Activated naive CD8-positive, alpha-beta T cell treated with anti-CD3 and anti-CD28 coated beads, Interleukin-2, amount 50 U/mL, for 24 hours (primary cell): ENCODE measurements around the gene TXNDC15.
"Not testable (repeated sequence)": the region's sequence is repeated elsewhere in the genome, so short reads cannot be mapped to it uniquely, and the experiment has no call there.

Source experiments
- ATAC-seq: fragments of 150-1000 bp; cut with Tn5 transposase; one replicate; pipeline ENCODE4 v1.10.0; 2021
- DNase-seq: peaks from one replicate; pipeline ENCODE4 v3.0.0; 2021
- H3K27ac Mint-ChIP-seq: one replicate; pipeline ENCODE4 v1.8.0; 2021; ENCODE audit warnings: mild to moderate bottlenecking, mixed read lengths
- H3K27me3 Mint-ChIP-seq: one replicate; pipeline ENCODE4 v1.8.0; 2021; ENCODE audit warnings: mixed read lengths
- H3K36me3 Mint-ChIP-seq: one replicate; pipeline ENCODE4 v1.8.0; 2021; ENCODE audit warnings: low read depth, mixed read lengths
- H3K4me1 Mint-ChIP-seq: one replicate; pipeline ENCODE4 v1.8.0; 2021; ENCODE audit warnings: mixed read lengths
- H3K4me3 Mint-ChIP-seq: one replicate; pipeline ENCODE4 v1.8.0; 2021; ENCODE audit warnings: mild to moderate bottlenecking, moderate library complexity, mixed read lengths
- H3K9me3 Mint-ChIP-seq: one replicate; pipeline ENCODE4 v1.8.0; 2021; ENCODE audit warnings: mixed read lengths

The TXNDC15 gene

DNA sequence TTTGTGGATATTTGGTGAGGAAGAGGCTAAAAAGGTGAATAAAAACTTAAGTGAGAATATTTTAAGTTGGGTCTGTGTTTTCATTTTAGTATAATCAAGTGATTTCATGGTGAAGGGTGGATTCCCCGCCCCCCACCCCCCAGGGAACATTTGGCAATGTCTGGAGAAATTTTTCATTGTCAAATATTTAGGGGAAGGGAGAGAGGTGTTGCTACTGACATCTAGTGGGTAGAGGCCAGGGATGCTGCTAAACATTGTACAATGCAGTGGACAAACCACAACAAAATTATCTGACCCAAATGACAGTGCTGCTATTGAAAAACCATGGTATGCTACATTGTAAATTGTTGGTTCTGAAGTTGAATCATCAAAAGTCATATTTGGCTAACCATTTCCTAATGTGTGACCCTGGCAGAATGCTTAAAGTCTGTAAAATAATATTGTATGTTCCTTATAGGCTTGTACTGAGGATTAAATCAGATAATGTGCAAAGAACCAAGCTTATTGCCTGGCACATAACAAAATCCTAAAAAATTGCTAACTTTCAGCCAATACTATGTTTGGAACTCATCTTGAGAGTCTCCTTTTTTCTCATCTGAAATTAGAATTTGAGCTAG lies 22.8 kb upstream of the TXNDC15 start:
- Mint-ChIP-seq H3K9me3 (no peaks in the 10 kb centered on the region), H3K27me3 (no peaks in the 10 kb centered on the region), H3K27ac (peak overlapping the region; percentile 56), H3K4me3 (no peak overlapping the region), H3K4me1 (peaks cover 46% of the 10 kb centered on the region), H3K36me3 (peaks cover 39% of the 10 kb centered on the region)
- no peak for DNase-seq
- no peak for ATAC-seq

GRCh38 chr5:134856465-134856864 lies 17.7 kb upstream of the TXNDC15 start:
- H3K27me3 Mint-ChIP-seq, H3K9me3 Mint-ChIP-seq, ATAC-seq, H3K4me3 Mint-ChIP-seq, H3K27ac Mint-ChIP-seq, DNase-seq: not testable (repeated sequence)
- peaks cover 15% of the 10 kb centered on the region for H3K4me1 Mint-ChIP-seq
- H3K36me3 Mint-ChIP-seq, result peaks cover 28% of the 10 kb centered on the region

GRCh38 chr5:134857401-134857800 lies 16.8 kb upstream of the TXNDC15 start:
- Mint-ChIP-seq H3K4me1 (peaks cover 10% of the 10 kb centered on the region), H3K27me3 (no peaks in the 10 kb centered on the region), H3K4me3 (no peak overlapping the region), H3K36me3 (peaks cover 24% of the 10 kb centered on the region), H3K9me3 (no peaks in the 10 kb centered on the region), H3K27ac (peak overlapping the region; percentile 28)
- DNase-seq, result no peak
- no peak for ATAC-seq

DNA sequence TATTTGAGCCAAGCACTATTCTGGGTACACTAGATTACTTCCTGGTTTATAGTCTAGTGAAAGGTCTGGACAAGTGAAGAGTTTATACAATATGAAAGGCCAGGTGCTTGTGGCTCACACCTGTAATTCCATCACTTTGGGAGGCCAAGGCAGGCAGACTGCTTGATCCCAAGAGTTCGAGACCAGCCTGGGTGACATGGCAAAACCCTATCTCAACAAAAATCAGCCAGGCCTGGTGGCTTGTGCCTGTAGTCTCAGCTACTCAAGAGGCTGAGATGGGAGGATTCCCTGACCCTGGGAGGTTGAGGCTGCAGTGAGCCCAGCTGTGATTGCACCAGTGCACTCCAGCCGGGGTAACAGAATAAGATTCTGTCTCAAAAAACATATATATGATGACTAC lies 9.5 kb upstream of the TXNDC15 start:
- DNase-seq (no peak), ATAC-seq (no peak)
- Mint-ChIP-seq H3K4me1 (no peaks in the 10 kb centered on the region), H3K27me3 (no peaks in the 10 kb centered on the region), H3K27ac (no peak overlapping the region), H3K4me3 (no peak overlapping the region), H3K36me3 (peaks cover 4% of the 10 kb centered on the region), H3K9me3 (no peaks in the 10 kb centered on the region)

DNA sequence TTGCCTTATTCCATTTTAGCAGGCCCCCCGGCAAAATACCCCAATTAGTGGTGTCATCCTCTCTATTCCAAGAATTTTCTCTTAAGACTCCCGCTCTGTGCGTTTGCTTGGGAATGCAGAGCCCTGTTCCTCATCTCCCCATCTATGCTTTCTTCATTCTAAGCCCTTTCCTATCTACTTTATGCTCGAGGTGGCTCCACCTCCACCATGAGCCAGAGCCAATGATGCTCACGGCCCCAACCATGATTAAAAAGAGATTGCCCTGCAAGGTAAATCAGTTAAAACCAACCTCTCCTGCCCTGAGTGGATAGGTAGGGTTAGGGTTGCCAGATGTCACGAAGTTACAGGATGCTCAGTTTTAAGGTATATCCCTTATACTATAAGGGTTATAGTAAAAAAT lies 677 bp upstream of the TXNDC15 start:
- H3K4me1 Mint-ChIP-seq, result peaks cover 27% of the 10 kb centered on the region
- H3K27me3 Mint-ChIP-seq, result no peaks in the 10 kb centered on the region
- peak overlapping the region; percentile 95 for H3K27ac Mint-ChIP-seq
- DNase-seq (peak; percentile 20), ATAC-seq (no peak)
- H3K36me3 Mint-ChIP-seq, result peaks cover 8% of the 10 kb centered on the region
- H3K9me3 Mint-ChIP-seq, result no peaks in the 10 kb centered on the region
- peak overlapping the region; percentile 90 for H3K4me3 Mint-ChIP-seq

DNA sequence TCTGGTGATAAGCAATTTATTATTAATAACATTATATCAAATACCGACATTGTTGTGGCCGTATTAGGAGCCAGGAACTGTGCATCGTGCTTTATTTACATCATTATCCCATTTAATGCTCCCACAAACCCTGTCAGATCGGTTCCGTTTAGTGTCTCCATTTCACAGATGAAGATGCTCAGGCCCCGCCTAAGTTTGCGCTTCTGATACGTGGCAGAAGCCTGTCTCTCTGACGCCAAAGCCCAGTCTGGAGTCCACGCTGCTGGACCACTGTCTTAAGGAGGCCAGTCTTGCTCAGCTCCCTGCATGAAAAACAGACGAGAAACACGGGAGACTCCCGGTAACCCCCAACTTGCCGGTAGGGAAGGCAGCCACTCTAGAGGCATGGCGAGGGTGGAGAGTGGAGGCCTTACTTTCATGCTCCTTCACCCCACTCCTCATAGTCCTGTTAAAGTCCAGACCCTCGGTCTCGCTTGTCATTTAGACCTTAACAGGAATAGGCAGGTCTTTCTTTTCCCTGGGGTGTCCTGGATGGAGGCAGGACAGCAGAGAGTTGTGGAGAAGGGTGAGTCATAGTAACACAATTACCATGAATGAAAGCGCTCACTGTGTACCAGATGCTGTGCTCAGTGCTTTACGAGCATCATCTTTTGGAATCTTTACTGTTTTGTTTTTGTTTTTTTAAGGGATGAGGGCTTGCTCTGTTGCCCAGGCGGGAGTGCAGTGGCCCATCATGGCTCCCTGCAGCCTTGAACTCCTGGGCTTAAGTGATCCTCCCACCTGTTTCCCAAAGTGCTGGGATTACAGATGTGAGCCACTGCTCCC lies 872 bp downstream of the TXNDC15 start:
- H3K9me3 Mint-ChIP-seq, result no peaks in the 10 kb centered on the region
- H3K36me3 Mint-ChIP-seq, result peaks cover 8% of the 10 kb centered on the region
- H3K4me1 Mint-ChIP-seq, result peaks cover 27% of the 10 kb centered on the region
- peak; percentile 62 for ATAC-seq
- peak overlapping the region; percentile 90 for H3K4me3 Mint-ChIP-seq
- no peaks in the 10 kb centered on the region for H3K27me3 Mint-ChIP-seq
- peak; percentile 39 for DNase-seq
- peak overlapping the region; percentile 95 for H3K27ac Mint-ChIP-seq

DNA sequence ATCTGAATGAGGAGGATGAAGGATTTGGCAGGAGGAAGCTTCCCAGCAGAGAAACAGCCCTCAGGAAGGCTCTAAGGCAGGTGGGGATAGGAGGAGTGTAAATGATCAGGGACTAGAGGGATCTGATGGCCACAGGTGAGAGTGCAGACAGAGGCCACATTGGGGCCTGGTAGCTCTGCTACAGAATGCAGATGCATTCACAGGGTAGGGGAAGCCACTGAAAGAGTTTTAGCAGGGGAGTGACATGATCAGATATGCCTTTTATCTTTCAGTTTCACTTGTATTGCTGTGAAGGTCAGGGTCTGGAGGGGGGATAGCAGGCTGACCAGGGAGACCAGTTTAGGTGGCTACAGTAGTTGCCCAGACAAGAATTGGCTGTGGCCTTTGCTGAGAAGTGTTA lies 3.0 kb downstream of the TXNDC15 start:
- H3K27ac Mint-ChIP-seq, result peak overlapping the region; percentile 41
- peak; percentile 6 for ATAC-seq
- no peaks in the 10 kb centered on the region for H3K9me3 Mint-ChIP-seq
- no peak overlapping the region for H3K4me3 Mint-ChIP-seq
- H3K27me3 Mint-ChIP-seq, result no peaks in the 10 kb centered on the region
- H3K4me1 Mint-ChIP-seq, result peaks cover 27% of the 10 kb centered on the region
- peaks cover 8% of the 10 kb centered on the region for H3K36me3 Mint-ChIP-seq
- no peak for DNase-seq

DNA sequence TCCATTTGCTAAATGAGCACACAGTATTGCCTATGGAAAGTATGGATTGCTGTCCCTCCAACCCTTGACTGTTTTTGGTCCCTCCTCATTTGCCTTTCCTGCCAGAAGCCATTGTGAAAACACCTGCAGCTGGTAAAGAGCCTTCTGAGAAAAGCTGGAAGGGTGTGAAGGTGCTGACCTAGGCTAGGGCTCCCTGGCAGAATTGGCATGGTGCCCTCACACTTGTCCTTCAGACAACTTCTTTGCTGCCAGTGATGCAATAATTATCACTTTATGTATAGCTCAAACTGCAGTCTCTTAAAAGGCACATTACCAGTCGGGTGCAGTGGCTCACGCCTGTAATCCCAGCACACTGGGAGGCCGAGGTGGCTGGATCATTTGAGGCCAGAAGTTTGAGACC lies 4.2 kb downstream of the TXNDC15 start:
- DNase-seq (no peak), ATAC-seq (no peak)
- Mint-ChIP-seq H3K36me3 (peaks cover 8% of the 10 kb centered on the region), H3K27me3 (no peaks in the 10 kb centered on the region), H3K4me1 (peaks cover 26% of the 10 kb centered on the region), H3K9me3 (no peaks in the 10 kb centered on the region), H3K27ac (no peak overlapping the region), H3K4me3 (no peak overlapping the region)

GRCh38 chr5:134879456-134879855 lies 5.3 kb downstream of the TXNDC15 start:
- ATAC-seq, result no peak
- peaks cover 8% of the 10 kb centered on the region for H3K36me3 Mint-ChIP-seq
- H3K27ac Mint-ChIP-seq, result no peak overlapping the region
- no peaks in the 10 kb centered on the region for H3K27me3 Mint-ChIP-seq
- no peak for DNase-seq
- H3K4me1 Mint-ChIP-seq, result peaks cover 22% of the 10 kb centered on the region
- H3K4me3 Mint-ChIP-seq, result no peak overlapping the region
- no peaks in the 10 kb centered on the region for H3K9me3 Mint-ChIP-seq

GRCh38 chr5:134880937-134881336 lies 6.8 kb downstream of the TXNDC15 start:
- not testable (repeated sequence) for H3K36me3 Mint-ChIP-seq, H3K27me3 Mint-ChIP-seq, H3K4me3 Mint-ChIP-seq, H3K27ac Mint-ChIP-seq, H3K9me3 Mint-ChIP-seq, ATAC-seq, DNase-seq
- H3K4me1 Mint-ChIP-seq, result peaks cover 17% of the 10 kb centered on the region

GRCh38 chr5:134881711-134882110 lies 7.5 kb downstream of the TXNDC15 start:
- not testable (repeated sequence) for H3K27me3 Mint-ChIP-seq, H3K4me3 Mint-ChIP-seq, H3K4me1 Mint-ChIP-seq, H3K9me3 Mint-ChIP-seq, DNase-seq, H3K27ac Mint-ChIP-seq, ATAC-seq, H3K36me3 Mint-ChIP-seq

DNA sequence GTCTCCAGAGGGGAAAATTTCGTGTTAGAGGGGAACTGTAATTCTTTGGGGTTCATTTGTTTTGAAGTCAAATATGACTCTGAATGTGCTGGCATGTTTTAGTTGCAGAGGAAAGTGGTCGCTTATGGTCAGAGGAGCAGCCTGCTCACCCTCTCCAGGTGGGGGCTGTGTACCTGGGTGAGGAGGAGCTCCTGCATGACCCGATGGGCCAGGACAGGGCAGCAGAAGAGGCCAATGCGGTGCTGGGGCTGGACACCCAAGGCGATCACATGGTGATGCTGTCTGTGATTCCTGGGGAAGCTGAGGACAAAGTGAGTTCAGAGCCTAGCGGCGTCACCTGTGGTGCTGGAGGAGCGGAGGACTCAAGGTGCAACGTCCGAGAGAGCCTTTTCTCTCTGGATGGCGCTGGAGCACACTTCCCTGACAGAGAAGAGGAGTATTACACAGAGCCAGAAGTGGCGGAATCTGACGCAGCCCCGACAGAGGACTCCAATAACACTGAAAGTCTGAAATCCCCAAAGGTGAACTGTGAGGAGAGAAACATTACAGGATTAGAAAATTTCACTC lies 13.5 kb downstream of the TXNDC15 start:
- DNase-seq (no peak), ATAC-seq (no peak)
- Mint-ChIP-seq H3K4me3 (no peak overlapping the region), H3K27me3 (no peaks in the 10 kb centered on the region), H3K27ac (no peak overlapping the region), H3K36me3 (peaks cover 21% of the 10 kb centered on the region), H3K9me3 (no peaks in the 10 kb centered on the region), H3K4me1 (peaks cover 2% of the 10 kb centered on the region)

DNA sequence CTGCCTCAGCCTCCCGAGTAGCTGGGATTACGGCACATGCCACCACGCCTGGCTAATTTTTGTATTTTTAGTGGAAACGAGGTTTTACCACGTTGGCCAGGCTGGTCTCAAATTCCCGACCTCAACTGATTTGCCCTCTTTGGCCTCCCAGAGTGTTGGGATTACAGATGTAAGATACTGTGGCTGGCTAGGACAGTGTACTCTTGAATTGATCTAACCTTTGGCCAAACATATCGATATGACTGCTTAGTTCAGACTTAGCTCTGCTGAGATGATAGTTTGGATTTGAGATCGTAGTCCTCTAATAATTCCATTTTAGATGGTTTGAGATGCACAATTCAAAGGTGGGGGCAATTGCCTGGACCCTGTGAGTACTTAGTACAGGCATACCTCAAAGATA lies 15.2 kb downstream of the TXNDC15 start:
- Mint-ChIP-seq H3K4me1 (peaks cover 2% of the 10 kb centered on the region), H3K36me3 (peaks cover 23% of the 10 kb centered on the region), H3K27ac (no peak overlapping the region), H3K9me3 (no peaks in the 10 kb centered on the region), H3K27me3 (no peaks in the 10 kb centered on the region), H3K4me3 (no peak overlapping the region)
- no peak for ATAC-seq
- no peak for DNase-seq

DNA sequence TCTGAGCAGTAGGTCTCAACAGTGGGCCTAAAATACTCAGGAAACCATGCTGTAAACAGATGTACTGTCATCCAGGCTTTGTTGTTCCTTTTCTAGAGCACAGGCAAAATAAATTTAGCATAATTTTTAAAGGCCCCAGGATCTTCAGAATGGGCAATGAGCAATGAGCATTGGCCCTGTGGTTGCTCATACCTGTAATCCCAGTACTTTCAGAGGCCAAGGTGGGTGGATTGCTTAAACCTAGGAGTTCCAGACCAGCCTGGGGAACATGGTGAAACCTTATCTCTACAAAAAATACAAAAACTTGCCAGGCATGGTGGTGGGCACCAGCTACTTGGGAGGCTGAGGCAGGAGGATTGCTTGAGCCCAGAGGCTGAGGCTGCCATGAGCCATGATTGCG lies 17.3 kb downstream of the TXNDC15 start:
- H3K36me3 Mint-ChIP-seq, result peaks cover 27% of the 10 kb centered on the region
- no peaks in the 10 kb centered on the region for H3K27me3 Mint-ChIP-seq
- no peak for DNase-seq
- H3K4me3 Mint-ChIP-seq, result no peak overlapping the region
- ATAC-seq, result no peak
- no peaks in the 10 kb centered on the region for H3K4me1 Mint-ChIP-seq
- H3K27ac Mint-ChIP-seq, result no peak overlapping the region
- H3K9me3 Mint-ChIP-seq, result no peaks in the 10 kb centered on the region

DNA sequence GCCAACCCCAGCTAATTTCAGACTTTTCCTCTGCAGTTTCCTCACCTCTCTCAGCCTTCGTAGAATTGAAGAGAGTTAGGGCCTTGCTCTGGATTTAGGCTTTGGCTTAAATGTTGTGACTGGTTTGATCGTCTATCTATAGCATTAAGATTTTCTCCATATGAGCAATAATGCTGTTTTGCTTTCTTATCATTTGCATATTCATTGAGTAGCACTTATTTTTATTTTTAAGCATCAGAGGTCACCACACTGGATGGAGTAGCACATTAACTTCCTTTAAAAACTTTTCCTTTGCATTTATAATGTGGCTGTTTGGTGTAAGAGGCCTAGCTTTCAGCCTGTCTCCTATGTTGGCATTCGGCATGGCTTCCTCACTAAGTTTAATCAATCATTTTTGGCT lies 18.1 kb downstream of the TXNDC15 start:
- Mint-ChIP-seq H3K4me3 (no peak overlapping the region), H3K36me3 (peaks cover 27% of the 10 kb centered on the region), H3K9me3 (no peaks in the 10 kb centered on the region), H3K27ac (no peak overlapping the region), H3K4me1 (no peaks in the 10 kb centered on the region), H3K27me3 (no peaks in the 10 kb centered on the region)
- ATAC-seq (no peak), DNase-seq (no peak)
